ENCODE measurements around the gene OR8B12. TPM values are rescaled to one million over a fixed set of nuclear protein-coding genes. Genes with fewer than 3 reads are reported as not detected.

OR8B12 gene
- total RNA-seq, 1 experiment from 2014 or later: not detected

DNA sequence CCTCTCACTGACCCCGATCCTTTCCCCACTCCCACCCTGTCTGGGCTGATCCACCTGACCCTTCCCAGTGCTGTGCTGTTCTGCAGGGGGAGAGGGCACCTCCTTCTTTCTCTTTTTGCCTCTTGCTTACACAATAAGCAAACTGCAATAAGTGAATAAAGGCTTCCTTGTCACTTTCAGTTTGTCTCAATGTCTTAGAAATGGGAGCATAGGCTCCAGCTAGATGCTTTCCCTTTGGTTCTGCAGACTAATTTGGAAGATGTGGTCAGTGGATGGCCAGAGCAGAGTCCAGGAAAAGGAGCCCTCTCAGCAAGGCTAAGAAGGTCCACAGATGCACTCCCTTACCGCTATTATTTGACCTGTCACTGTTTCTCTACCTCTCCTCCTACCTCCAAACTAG is 9.4 kb downstream of the OR8B12 start:
- no peak overlapping the region for H3K27ac Mint-ChIP-seq (ENCODE audit: low read depth, unreplicated experiment)
- intact Hi-C loops (cut with micrococcal nuclease): no loop called here
- TF ChIP-seq, protein P1, sequence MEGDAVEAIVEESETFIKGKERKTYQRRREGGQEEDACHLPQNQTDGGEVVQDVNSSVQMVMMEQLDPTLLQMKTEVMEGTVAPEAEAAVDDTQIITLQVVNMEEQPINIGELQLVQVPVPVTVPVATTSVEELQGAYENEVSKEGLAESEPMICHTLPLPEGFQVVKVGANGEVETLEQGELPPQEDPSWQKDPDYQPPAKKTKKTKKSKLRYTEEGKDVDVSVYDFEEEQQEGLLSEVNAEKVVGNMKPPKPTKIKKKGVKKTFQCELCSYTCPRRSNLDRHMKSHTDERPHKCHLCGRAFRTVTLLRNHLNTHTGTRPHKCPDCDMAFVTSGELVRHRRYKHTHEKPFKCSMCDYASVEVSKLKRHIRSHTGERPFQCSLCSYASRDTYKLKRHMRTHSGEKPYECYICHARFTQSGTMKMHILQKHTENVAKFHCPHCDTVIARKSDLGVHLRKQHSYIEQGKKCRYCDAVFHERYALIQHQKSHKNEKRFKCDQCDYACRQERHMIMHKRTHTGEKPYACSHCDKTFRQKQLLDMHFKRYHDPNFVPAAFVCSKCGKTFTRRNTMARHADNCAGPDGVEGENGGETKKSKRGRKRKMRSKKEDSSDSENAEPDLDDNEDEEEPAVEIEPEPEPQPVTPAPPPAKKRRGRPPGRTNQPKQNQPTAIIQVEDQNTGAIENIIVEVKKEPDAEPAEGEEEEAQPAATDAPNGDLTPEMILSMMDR (IDR thresholded peaks at IDR 0.05; ENCODE audit: unreplicated experiment): no peak
- no peaks in the 10 kb centered on the region for H3K9me3 Mint-ChIP-seq (ENCODE audit: unreplicated experiment)
- DNase-seq (ENCODE audit: unreplicated experiment): no peak
- peaks cover 6% of the 10 kb centered on the region for H3K36me3 Mint-ChIP-seq (ENCODE audit: insufficient read depth, unreplicated experiment)
- peaks cover 10% of the 10 kb centered on the region for H3K4me1 Mint-ChIP-seq (ENCODE audit: insufficient read depth, unreplicated experiment)
- H3K27me3 Mint-ChIP-seq (ENCODE audit: insufficient read depth, unreplicated experiment): peaks cover 30% of the 10 kb centered on the region
- no peak overlapping the region for H3K4me3 Mint-ChIP-seq (ENCODE audit: unreplicated experiment)
- POLR2A ChIA-PET: no interaction called here
- BruUV-seq (replicated peaks): no TSS peak
- CTCF ChIA-PET: interaction anchor here (0.6 kb wide), 2 partner anchors 52 to 882 kb away, joined by 3 read pairs; no protein-coding TSS in a partner anchor

DNA sequence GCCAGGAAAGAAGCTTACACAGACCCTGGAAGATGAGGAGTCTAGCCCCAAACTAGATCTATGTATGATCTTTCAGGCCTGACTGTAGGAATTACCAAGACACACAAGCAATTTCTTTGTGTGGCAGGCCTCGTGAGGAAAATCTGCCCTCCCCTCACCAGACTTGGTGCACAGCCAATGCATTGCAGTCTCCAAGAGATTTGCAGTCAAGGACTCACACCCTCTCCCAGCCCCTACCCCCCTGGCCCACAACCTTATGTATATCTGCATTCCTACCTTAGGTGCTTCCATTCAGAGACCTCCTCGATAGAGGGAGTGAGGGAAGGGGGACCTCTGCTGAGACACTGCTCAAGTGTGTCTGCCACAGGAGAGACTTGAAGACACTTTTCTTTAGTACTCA is 9.8 kb downstream of the OR8B12 start:
- CTCF ChIA-PET: no interaction called here
- Mint-ChIP-seq H3K9me3 (ENCODE audit: unreplicated experiment) (no peaks in the 10 kb centered on the region), H3K4me1 (ENCODE audit: insufficient read depth, unreplicated experiment) (peaks cover 10% of the 10 kb centered on the region), H3K27me3 (ENCODE audit: insufficient read depth, unreplicated experiment) (peaks cover 35% of the 10 kb centered on the region), H3K27ac (ENCODE audit: low read depth, unreplicated experiment) (no peak overlapping the region), H3K4me3 (ENCODE audit: unreplicated experiment) (no peak overlapping the region), H3K36me3 (ENCODE audit: insufficient read depth, unreplicated experiment) (peaks cover 6% of the 10 kb centered on the region)
- TF ChIP-seq, protein P1 (IDR thresholded peaks at IDR 0.05; ENCODE audit: unreplicated experiment): no peak
- DNase-seq (ENCODE audit: unreplicated experiment): no peak
- intact Hi-C loops (cut with micrococcal nuclease): no loop called here
- no TSS peak for BruUV-seq (replicated peaks)
- POLR2A ChIA-PET: no interaction called here

DNA sequence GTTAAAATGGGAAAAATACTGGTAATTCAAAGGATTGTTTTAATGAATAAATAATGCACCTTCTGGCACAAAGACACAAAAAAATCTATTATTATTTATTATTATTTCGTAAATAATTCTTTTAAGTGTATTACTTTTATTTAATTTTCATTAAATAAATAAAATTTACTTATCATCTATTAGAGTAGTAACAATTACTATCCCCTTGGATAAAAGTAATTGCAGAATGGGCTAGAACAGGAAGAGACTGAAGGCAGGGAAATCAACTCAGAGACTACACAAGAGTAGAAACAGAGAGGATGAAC is 23.0 kb downstream of the OR8B12 start:
- Mint-ChIP-seq H3K27me3 (ENCODE audit: insufficient read depth, unreplicated experiment) (peaks cover 75% of the 10 kb centered on the region), H3K27ac (ENCODE audit: low read depth, unreplicated experiment) (no peak overlapping the region), H3K4me3 (ENCODE audit: unreplicated experiment) (no peak overlapping the region), H3K36me3 (ENCODE audit: insufficient read depth, unreplicated experiment) (no peaks in the 10 kb centered on the region), H3K4me1 (ENCODE audit: insufficient read depth, unreplicated experiment) (no peaks in the 10 kb centered on the region), H3K9me3 (ENCODE audit: unreplicated experiment) (no peaks in the 10 kb centered on the region)
- TF ChIP-seq, protein P1 (IDR thresholded peaks at IDR 0.05; ENCODE audit: unreplicated experiment): no peak
- ChIA-PET POLR2A (no interaction called here), CTCF (interaction anchor here (1.0 kb wide), 1 partner anchor 9 kb away, joined by 4 read pairs; no protein-coding TSS in a partner anchor)
- intact Hi-C loops (cut with micrococcal nuclease): no loop called here
- no peak for DNase-seq (ENCODE audit: unreplicated experiment)
- no TSS peak for BruUV-seq (replicated peaks)

DNA sequence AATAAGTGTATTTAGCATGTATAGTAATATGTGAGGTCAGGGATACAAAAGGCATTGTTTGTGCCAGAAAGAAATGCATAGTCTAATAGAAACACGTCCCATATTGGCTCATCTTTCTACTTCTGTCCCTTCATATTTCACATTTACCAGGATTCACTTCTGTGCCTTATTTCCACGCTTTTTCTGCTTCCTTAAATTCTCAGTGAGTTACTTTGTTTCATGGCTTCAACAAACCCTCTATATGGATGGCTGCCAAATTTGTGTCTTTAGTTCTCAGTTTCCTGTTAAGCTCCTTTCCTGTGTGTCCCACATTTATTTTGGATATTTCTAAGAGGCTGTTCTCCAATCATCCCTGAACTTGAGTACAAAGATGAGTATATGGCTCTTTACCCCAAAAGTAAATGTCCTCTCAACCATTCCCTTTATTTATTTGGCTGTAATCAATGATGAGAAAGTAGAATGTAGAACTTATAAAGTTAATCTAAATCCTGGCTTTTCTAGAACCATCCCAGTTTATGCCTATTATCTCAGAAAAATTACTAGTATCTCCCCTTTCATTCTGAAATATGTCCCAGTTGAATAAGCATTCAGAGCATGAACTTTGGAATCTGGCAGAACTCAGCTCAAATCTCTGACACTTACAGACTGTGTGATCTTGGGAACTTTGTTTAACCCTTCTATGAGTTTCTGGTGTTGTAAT is 23.5 kb downstream of the OR8B12 start:
- Mint-ChIP-seq H3K27ac (ENCODE audit: low read depth, unreplicated experiment) (no peak overlapping the region), H3K4me1 (ENCODE audit: insufficient read depth, unreplicated experiment) (no peaks in the 10 kb centered on the region)
- POLR2A ChIA-PET: no interaction called here

More for the DNA sequence above, 23.5 kb downstream of the OR8B12 start:
- Mint-ChIP-seq H3K9me3 (ENCODE audit: unreplicated experiment) (no peaks in the 10 kb centered on the region), H3K36me3 (ENCODE audit: insufficient read depth, unreplicated experiment) (no peaks in the 10 kb centered on the region), H3K27me3 (ENCODE audit: insufficient read depth, unreplicated experiment) (peaks cover 80% of the 10 kb centered on the region), H3K4me3 (ENCODE audit: unreplicated experiment) (no peak overlapping the region)
- TF ChIP-seq, protein P1 (IDR thresholded peaks at IDR 0.05; ENCODE audit: unreplicated experiment): no peak
- BruUV-seq (replicated peaks): no TSS peak
- no peak for DNase-seq (ENCODE audit: unreplicated experiment)
- CTCF ChIA-PET: interaction anchor here (1.0 kb wide), 1 partner anchor 9 kb away, joined by 4 read pairs; no protein-coding TSS in a partner anchor
- intact Hi-C loops (cut with micrococcal nuclease): no loop called here
